Activated CD4-positive, alpha-beta T cell treated with anti-CD3 and anti-CD28 coated beads, Interleukin-2, Interleukin-6, amounts not matched to agents 100 ng/mL and 50 ng/mL, durations not matched to agents 16 hours and 8 hours (primary cell): ENCODE results near the gene TSEN34.
"Not testable (repeated sequence)": the region's sequence is repeated elsewhere in the genome, so short reads cannot be mapped to it uniquely, and the experiment has no call there.

Source experiments
- DNase-seq: peaks from one replicate; pipeline ENCODE4 v3.0.0-alpha.2; 2020

The TSEN34 gene

DNA sequence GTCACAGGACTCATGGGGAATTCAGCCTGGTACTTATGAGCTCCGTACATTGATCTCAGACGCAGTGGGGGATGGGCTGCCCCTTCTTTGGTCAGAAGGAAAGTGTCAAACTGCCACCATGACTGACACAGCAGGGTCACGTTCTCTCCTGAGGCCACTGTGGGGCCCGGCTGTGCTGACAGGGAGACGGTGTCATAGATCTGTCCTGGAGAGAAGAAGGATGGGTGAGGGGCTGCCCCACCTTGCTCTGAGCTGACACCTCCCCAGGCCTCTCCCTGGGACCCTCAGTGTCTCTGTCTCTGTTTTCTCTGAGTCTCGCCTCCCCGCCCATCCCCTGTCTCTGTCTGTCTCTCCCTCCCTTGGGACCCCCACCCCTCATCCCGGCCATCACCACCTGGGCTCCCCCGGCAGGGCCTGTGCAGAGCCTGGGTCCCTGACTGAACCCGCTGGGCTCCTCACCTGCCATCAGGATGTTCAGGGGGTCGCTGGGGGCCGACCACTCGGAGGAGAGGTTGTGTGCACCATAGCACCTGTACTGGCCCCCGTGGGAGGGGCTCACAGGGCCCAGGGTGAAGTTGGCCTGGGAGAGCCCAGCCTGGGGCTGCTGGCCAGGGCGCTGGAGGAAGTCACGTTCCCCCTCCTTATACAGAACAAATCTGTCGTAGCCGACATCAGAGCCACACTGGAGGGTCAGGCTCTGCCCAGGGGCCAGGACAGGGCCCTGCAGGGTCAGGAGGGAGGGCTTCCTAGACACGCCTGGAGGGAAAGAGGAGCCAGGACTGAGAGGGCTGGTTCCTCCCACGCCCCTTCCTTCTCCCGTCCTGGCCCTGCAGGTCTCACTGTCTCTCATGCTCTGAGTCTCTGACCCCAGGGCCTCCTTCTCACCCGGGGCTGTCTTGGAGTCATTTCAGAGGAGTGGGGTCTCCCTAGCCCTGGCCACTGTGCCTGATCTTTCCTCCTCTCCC lies 49.5 kb downstream of the TSEN34 start:
- DNase-seq: not testable (repeated sequence)

DNA sequence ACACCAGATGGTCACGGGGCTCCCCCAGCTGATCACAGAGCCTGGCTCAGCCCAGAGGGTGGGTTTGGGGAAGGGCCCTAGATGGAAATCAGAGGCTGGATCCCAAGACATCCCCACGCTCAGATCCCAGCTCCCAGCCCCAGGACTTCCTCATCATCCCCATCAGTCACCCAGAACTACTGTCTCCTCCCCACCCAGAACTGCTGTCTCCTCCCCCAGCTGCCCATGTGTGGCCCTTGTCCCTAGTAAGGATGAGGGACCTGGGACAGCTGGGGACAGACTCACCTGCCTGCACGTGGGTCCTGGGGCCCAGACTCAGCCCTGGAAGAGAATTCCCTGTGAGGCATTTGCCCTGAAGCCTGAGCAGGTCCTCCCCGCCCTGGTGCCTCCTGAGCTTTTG lies 51.1 kb downstream of the TSEN34 start:
- DNase-seq: not testable (repeated sequence)

DNA sequence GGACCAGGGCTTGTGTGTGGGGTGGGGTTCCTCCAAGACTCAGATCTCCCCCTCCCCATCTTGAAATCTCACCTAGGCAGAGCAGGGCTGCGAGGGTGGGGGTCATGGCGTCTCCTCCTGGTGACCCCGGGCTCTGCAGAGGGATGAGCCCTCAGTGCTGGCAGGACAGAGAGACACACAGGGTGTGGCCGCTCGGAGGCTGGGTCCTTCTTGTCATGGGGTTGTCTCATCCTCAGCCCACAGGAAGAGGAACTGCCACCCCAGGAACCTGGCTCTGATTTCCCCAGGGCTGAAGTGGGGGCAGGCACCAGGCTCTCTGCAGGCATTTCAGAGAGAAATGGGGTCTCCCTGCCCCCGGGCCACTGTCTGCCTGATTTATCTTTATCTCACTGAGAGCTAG lies 51.5 kb downstream of the TSEN34 start, which contains the start of gene LILRA6:
TSS of gene LILRA6 (minus strand) at position 145 of the 400 bp plus-strand sequence.
- not testable (repeated sequence) for DNase-seq

DNA sequence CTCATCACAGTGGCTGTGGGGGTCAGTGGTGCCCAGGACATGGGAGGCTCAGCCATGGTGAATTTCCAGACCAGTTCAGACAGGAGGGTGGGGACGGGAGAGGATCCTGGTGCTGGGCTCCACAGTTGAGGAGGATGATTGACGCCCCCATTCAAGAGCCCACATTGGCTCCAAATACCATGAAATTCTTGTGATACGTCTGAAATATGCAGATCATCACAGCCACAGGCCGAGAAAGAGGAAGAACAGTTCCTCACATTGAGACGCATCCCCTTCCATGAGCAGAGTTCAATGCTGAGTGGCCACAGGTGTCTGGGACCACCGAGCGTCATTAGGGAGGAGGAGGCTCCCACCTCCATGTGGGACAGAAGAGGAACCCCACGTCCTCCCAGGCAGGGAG lies 52.7 kb downstream of the TSEN34 start:
- DNase-seq: not testable (repeated sequence)
